ENCODE data around the gene POU2F2.
A peak's percentile ranks its signal among the peaks of the same experiment; 100 is the strongest.

Gene POU2F2

DNA sequence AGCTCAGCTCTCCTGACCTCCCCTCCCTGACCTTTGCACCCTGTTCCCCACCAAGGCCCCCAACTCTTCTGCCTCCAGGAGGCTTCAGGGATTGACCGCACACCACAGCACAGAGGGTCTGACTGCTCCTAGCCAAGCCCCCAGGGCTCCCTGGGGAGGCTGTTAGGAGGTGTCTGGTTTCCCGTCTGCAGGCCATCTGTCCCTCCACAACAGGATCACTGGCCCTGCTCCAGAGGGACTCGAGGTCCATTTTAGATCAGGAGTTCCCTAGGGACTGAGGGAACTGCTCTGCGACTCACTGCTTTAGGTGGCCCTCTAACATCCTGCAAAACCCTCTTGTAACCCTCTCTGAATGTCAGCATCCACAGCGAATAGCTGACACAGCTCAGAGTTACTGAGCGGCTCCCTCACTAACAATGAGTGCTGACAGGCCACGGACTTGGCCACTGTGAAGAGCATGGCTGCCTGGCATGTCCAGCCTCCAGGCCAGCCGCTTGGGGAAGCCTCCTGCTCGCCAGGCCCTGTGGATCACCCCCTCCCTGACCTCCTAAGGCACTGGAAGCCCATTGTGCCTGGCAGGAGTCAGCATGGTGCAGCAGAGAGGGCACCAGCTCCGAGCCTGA, 79.9 kb downstream of the POU2F2 start:
- H3K27ac ChIP-seq (ENCODE audit: low read length): no peak overlapping the region

GRCh38 chr19:42051166-42052115, 80.8 kb downstream of the POU2F2 start:
- DNase-seq: no peak
- Histone ChIP-seq H4K20me1 (ENCODE audit: insufficient read depth, low read length) (no peaks in the 10 kb centered on the region), H3K4me2 (ENCODE audit: insufficient read depth, low read length) (no peak overlapping the region), H3K36me3 (ENCODE audit: insufficient read depth, low read length) (no peaks in the 10 kb centered on the region), H3K9ac (ENCODE audit: low read depth, low read length) (no peak overlapping the region), H3K4me3 (ENCODE audit: low read depth in 1 of 2, low read length in 2 of 2) (no peak overlapping the region), H3K79me2 (ENCODE audit: insufficient read depth, low read length) (no peaks in the 10 kb centered on the region), H2AFZ (ENCODE audit: low read depth, low read length) (no peak overlapping the region), H3K4me1 (ENCODE audit: insufficient read depth, low read length) (peaks cover 13% of the 10 kb centered on the region), H3K27ac (ENCODE audit: low read length) (no peak overlapping the region), H3K27me3 (ENCODE audit: insufficient read depth, low read length, poor library complexity) (no peaks in the 10 kb centered on the region), H3K9me3 (ENCODE audit: insufficient read depth, low read length, severe bottlenecking) (no peaks in the 10 kb centered on the region)
- TF ChIP-seq, protein P1, sequence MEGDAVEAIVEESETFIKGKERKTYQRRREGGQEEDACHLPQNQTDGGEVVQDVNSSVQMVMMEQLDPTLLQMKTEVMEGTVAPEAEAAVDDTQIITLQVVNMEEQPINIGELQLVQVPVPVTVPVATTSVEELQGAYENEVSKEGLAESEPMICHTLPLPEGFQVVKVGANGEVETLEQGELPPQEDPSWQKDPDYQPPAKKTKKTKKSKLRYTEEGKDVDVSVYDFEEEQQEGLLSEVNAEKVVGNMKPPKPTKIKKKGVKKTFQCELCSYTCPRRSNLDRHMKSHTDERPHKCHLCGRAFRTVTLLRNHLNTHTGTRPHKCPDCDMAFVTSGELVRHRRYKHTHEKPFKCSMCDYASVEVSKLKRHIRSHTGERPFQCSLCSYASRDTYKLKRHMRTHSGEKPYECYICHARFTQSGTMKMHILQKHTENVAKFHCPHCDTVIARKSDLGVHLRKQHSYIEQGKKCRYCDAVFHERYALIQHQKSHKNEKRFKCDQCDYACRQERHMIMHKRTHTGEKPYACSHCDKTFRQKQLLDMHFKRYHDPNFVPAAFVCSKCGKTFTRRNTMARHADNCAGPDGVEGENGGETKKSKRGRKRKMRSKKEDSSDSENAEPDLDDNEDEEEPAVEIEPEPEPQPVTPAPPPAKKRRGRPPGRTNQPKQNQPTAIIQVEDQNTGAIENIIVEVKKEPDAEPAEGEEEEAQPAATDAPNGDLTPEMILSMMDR (IDR thresholded peaks at IDR 0.05; ENCODE audit: borderline replicate concordance, extremely low read depth, low read length, poor library complexity, severe bottlenecking): no peak
- no peak for ATAC-seq (ENCODE audit: insufficient read depth, low read depth)

More for the DNA sequence above, 79.9 kb downstream of the POU2F2 start:
- Histone ChIP-seq H3K4me3 (ENCODE audit: low read depth in 1 of 2, low read length in 2 of 2) (no peak overlapping the region), H3K9ac (ENCODE audit: low read depth, low read length) (no peak overlapping the region), H3K27me3 (ENCODE audit: insufficient read depth, low read length, poor library complexity) (no peaks in the 10 kb centered on the region), H3K4me1 (ENCODE audit: insufficient read depth, low read length) (peaks cover 13% of the 10 kb centered on the region), H4K20me1 (ENCODE audit: insufficient read depth, low read length) (no peaks in the 10 kb centered on the region), H3K36me3 (ENCODE audit: insufficient read depth, low read length) (no peaks in the 10 kb centered on the region), H3K79me2 (ENCODE audit: insufficient read depth, low read length) (no peaks in the 10 kb centered on the region), H3K9me3 (ENCODE audit: insufficient read depth, low read length, severe bottlenecking) (no peaks in the 10 kb centered on the region), H2AFZ (ENCODE audit: low read depth, low read length) (no peak overlapping the region), H3K4me2 (ENCODE audit: insufficient read depth, low read length) (no peak overlapping the region)
- DNase-seq (no peak), ATAC-seq (ENCODE audit: insufficient read depth, low read depth) (no peak)
- TF ChIP-seq, protein P1 (IDR thresholded peaks at IDR 0.05; ENCODE audit: borderline replicate concordance, extremely low read depth, low read length, poor library complexity, severe bottlenecking): no peak
- TF ChIP-seq EZH2 (IDR thresholded peaks at IDR 0.05; ENCODE audit: borderline replicate concordance, low read depth, low read length, severe bottlenecking): no peak

GRCh38 chr19:42048992-42049391, 83.3 kb downstream of the POU2F2 start:
- TF ChIP-seq, protein P1 (IDR thresholded peaks at IDR 0.05; ENCODE audit: borderline replicate concordance, extremely low read depth, low read length, poor library complexity, severe bottlenecking): no peak
- peak overlapping the region; percentile 67 for H3K27ac ChIP-seq (ENCODE audit: low read length)
- H3K9me3 ChIP-seq (ENCODE audit: insufficient read depth, low read length, severe bottlenecking): no peaks in the 10 kb centered on the region
- H3K27me3 ChIP-seq (ENCODE audit: insufficient read depth, low read length, poor library complexity): peaks cover 3% of the 10 kb centered on the region
- H3K4me1 ChIP-seq (ENCODE audit: insufficient read depth, low read length): peaks cover 13% of the 10 kb centered on the region
- peak; percentile 87 for ATAC-seq (ENCODE audit: insufficient read depth, low read depth)
- peak overlapping the region in 1 of 2 experiments; percentile 54; a peak in 2 of 4 replicates for H3K4me3 ChIP-seq (ENCODE audit: low read depth in 1 of 2, low read length in 2 of 2)
- H2AFZ ChIP-seq (ENCODE audit: low read depth, low read length): peak overlapping the region; percentile 74
- H3K9ac ChIP-seq (ENCODE audit: low read depth, low read length): peak overlapping the region; percentile 37
- H3K4me2 ChIP-seq (ENCODE audit: insufficient read depth, low read length): peak overlapping the region; percentile 75
- H3K36me3 ChIP-seq (ENCODE audit: insufficient read depth, low read length): no peaks in the 10 kb centered on the region
- peak; percentile 56 for DNase-seq
- no peaks in the 10 kb centered on the region; the same call in 1 of the 2 replicates for H4K20me1 ChIP-seq (ENCODE audit: insufficient read depth, low read length)
- no peaks in the 10 kb centered on the region for H3K79me2 ChIP-seq (ENCODE audit: insufficient read depth, low read length)
